SK-N-MC (cell line): ENCODE data around the gene FAM185A.

ENCODE experiments used
- EZH2 ChIP-seq: fragments of 200-600 bp; sonication (generic); IDR thresholded peaks from one replicate; pipeline ENCODE4 v1.6.1; 2017; ENCODE audit warnings: antibody characterized with exemption
- FOXP2 ChIP-seq: optimal IDR thresholded peaks from 2 replicates; pipeline ENCODE3; 2011; ENCODE audit warnings: mild to moderate bottlenecking, moderate library complexity; ENCODE audit not compliant: insufficient read depth; ENCODE audit errors: extremely low read length, control extremely low read depth
- POLR2AphosphoS5 ChIP-seq: IDR thresholded peaks from 2 replicates; pipeline ENCODE4 v1.6.1; 2012; ENCODE audit warnings: mild to moderate bottlenecking, low read depth, low read length, borderline replicate concordance

DNA sequence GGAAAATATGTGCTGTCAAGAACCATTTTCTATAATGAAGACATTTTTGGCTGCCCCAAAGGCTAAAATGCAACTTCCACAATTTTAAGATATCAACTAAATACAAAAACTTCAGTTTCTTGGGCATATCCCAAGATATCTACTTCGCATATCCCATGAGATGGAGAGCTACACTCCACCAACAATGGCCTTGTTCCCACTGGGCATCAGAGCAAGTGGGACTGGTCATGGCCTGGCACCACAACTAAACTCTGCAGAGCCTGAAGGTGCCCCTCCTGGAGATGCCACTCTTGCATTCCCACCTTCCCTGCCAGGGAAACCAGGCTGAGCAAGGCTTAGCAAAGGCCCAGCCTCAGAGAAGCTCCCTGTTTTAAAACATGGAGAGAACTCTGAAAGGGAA is 88.2 kb downstream of the FAM185A start:
- no peak for TF ChIP-seq EZH2
- TF ChIP-seq FOXP2 = no peak
- TF ChIP-seq POLR2AphosphoS5 = no peak
